ENCODE measurements around the gene GGPS1. TPM values are rescaled to one million over a fixed set of nuclear protein-coding genes. Genes with fewer than 3 reads are reported as not detected.
A peak's percentile ranks its signal among the peaks of the same experiment; 100 is the strongest.

Gene GGPS1
- total and polyA plus RNA-seq, 5 donors from 2014 or later: 30.8 to 82.0 (median 75.4) TPM

DNA sequence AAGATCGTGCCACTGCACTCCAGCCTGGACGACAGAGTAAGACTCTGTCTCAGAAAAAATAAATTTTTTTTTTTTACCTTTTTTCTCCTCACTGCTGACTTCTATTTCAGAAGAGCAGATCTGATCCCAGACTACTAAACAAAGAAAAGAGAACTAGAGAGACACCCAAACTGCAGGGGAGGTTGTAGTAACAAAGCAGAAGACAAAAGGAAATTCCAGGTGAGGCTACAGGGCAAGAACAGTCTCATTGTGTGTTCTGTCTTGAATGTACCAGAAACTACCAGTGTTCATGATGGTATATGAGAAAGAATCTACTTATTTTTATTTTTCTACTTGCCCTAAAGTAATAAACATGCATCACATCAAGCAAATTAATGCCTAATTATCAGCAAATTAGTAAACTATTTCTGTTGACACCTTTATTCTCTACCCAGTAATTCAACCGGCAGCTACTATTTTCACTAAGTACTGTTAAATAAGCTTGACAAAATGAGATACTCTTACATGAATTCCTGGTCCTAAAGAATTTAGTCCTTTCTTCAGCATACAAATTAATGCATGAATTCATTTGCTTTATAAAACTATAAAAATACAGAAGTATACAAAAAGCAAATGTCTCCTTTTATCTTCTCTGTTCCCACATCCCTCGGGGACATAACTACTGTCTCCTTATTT is 41.0 kb upstream of the GGPS1 start:
- Mint-ChIP-seq H3K36me3 (peaks cover 6% of the 10 kb centered on the region), H3K9me3 (peaks cover 0 to 2% (median 0%) of the 10 kb centered on the region in 7 donors)

DNA sequence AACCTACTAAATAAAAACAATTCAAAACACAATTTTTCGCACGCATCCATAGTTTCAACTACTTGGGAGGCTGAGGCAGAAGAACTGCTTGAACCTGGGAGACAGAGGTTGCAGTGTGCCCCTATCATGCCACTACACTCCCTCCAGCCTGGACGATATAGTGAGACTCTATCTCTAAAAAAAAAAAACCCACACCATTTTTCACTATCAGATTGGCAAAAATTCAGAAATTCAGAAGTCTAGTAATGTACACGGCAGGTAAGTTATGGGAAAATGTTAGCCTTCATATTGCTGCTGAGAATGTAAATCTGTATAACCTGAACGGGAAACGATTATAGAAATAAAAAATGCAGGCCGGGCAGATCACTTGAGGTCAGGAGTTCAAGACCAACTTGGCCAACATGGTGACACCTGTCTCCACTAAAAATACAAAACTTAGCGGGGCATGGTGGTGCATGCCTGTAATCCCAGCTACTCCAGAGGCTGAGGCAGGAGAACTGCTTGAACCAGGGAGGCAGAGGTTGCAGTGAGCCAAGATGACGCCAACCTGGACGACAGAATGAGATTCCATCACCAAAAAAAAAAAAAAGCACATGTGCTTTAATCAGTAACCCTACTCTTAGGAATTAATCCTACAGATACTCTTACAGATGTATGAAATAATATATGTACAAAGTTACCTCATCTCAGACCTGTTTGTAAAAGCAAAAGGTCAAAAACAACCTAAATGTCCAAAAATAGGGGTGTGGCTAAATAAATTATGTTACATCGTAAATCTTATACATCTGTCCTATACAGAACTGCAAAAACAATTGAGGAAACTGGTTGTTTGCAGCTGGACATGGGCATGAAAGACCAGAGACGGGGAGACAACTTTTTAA is 38.3 kb upstream of the GGPS1 start:
- H3K36me3 ChIP-seq (ENCODE audit: control insufficient read depth, insufficient read depth, low read length): peaks cover 3% of the 10 kb centered on the region
- DNase-seq (no peak), ATAC-seq (ENCODE audit: low read depth in 2 of 2) (no peak)
- H3K9me3 ChIP-seq (ENCODE audit: control insufficient read depth in 2 of 2, low read length in 2 of 2): no peaks in the 10 kb centered on the region
- Mint-ChIP-seq H3K9me3 (peaks cover 0 to 2% (median 0%) of the 10 kb centered on the region in 7 donors), H3K27me3 (no peaks in the 10 kb centered on the region), H3K27ac (peak overlapping the region in 2 of 3 donors; percentile 62 to 73), H3K4me3 (peak overlapping the region in 3 of 4 donors; percentile 39 to 63 (median 61)), H3K4me1 (peaks cover 46 to 85% (median 68%) of the 10 kb centered on the region in 4 donors), H3K36me3 (peaks cover 6% of the 10 kb centered on the region)
- H3K27ac ChIP-seq (ENCODE audit: insufficient read depth, low read length, poor library complexity, severe bottlenecking): no peak overlapping the region
- peaks cover 71% of the 10 kb centered on the region for H3K4me1 ChIP-seq (ENCODE audit: control insufficient read depth, insufficient read depth, low read length, poor library complexity, severe bottlenecking)
- H3K4me3 ChIP-seq (ENCODE audit: low read depth, low read length): peak overlapping the region; percentile 28
- no peaks in the 10 kb centered on the region for H3K27me3 ChIP-seq (ENCODE audit: control insufficient read depth, insufficient read depth, low read length)

More for the DNA sequence above, 41.0 kb upstream of the GGPS1 start:
- ATAC-seq (ENCODE audit: low read depth in 2 of 2): no peak
- no peak overlapping the region for H3K27ac ChIP-seq (ENCODE audit: insufficient read depth, low read length, poor library complexity, severe bottlenecking)
- H3K27me3 ChIP-seq (ENCODE audit: control insufficient read depth, insufficient read depth, low read length): no peaks in the 10 kb centered on the region
- Mint-ChIP-seq H3K4me1 (peaks cover 46 to 86% (median 63%) of the 10 kb centered on the region in 4 donors), H3K27ac (peak overlapping the region in 1 of 3 donors; percentile 13), H3K4me3 (peak overlapping the region in 3 of 4 donors; percentile 4 to 39 (median 12)), H3K27me3 (no peaks in the 10 kb centered on the region)
- H3K36me3 ChIP-seq (ENCODE audit: control insufficient read depth, insufficient read depth, low read length): peaks cover 3% of the 10 kb centered on the region
- H3K4me3 ChIP-seq (ENCODE audit: low read depth, low read length): peak overlapping the region; percentile 11
- no peaks in the 10 kb centered on the region for H3K9me3 ChIP-seq (ENCODE audit: control insufficient read depth in 2 of 2, low read length in 2 of 2)
- DNase-seq: no peak
- peaks cover 51% of the 10 kb centered on the region for H3K4me1 ChIP-seq (ENCODE audit: control insufficient read depth, insufficient read depth, low read length, poor library complexity, severe bottlenecking)

DNA sequence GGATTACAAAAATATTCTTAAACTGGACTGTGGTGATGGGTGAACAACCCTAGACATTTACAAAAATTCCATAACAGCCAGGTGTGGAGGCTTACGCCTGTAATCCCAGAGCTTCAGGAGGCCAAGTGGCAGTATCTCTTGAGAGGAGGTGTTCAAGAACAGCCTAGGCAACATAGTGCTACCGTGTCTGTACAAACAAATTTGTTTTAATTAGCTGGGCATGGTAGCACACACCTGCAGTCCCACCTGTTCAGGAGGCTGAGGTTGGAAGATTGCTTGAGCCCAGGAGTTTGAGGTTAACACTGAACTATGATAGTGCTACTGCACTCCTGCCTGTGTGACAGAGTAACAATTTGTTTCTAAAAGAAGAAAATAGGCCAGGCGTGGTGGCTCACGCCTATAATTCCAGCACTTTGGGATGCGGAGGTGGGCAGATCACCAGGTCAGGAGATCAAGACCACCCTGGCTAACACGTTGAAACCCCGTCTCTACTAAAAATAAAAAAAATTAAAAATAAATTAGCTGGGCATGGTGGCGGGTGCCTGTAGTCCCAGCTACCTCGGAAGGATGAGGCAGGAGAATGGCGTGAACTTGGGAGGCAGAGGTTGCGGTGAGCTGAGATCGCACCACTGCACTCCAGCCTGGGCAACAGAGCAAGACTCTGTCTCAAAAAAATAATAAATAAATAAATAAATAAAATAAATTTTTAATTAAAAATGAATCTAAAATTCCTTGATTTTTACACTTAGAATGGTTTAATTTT is 37.4 kb upstream of the GGPS1 start:
- H3K27ac ChIP-seq (ENCODE audit: insufficient read depth, low read length, poor library complexity, severe bottlenecking): no peak overlapping the region
- no peak overlapping the region for H3K27ac Mint-ChIP-seq
- no peak for ATAC-seq (ENCODE audit: low read depth in 2 of 2)
- peaks cover 3% of the 10 kb centered on the region for H3K36me3 ChIP-seq (ENCODE audit: control insufficient read depth, insufficient read depth, low read length)
- no peaks in the 10 kb centered on the region for H3K27me3 Mint-ChIP-seq
- peaks cover 38 to 85% (median 64%) of the 10 kb centered on the region in 4 donors for H3K4me1 Mint-ChIP-seq
- H3K27me3 ChIP-seq (ENCODE audit: control insufficient read depth, insufficient read depth, low read length): no peaks in the 10 kb centered on the region
- peak overlapping the region in 2 of 4 donors; percentile 24 to 73 for H3K4me3 Mint-ChIP-seq
- H3K4me3 ChIP-seq (ENCODE audit: low read depth, low read length): no peak overlapping the region
- H3K9me3 Mint-ChIP-seq: peaks cover 0 to 4% (median 0%) of the 10 kb centered on the region in 7 donors
- H3K4me1 ChIP-seq (ENCODE audit: control insufficient read depth, insufficient read depth, low read length, poor library complexity, severe bottlenecking): peaks cover 66% of the 10 kb centered on the region
- peaks cover 6% of the 10 kb centered on the region for H3K36me3 Mint-ChIP-seq
- H3K9me3 ChIP-seq (ENCODE audit: control insufficient read depth in 2 of 2, low read length in 2 of 2): no peaks in the 10 kb centered on the region
- no peak for DNase-seq

DNA sequence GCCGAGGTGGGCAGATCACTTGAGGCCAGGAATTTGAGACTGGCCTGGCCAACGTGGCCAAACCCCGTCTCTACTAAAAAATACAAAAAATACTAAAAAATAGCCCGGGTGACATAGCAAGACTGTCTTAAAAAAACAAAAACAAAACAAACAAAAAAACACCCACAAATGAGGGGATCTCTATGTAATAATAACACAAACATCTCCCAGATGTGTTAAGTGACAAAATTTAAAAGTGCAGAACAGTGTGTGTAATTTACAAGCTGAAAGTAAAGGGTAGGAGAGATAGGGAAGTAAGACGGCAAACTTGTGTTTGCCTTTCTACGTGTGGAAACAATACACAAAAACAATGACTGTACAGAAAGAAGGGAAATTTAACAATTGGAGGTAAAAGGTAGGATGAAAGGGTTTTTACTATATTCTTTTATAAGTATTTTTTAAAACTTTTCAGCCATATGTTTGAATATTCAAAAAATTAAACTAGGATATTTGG is 36.7 kb upstream of the GGPS1 start:
- peak overlapping the region in 3 of 4 donors; percentile 4 to 73 (median 6) for H3K4me3 Mint-ChIP-seq

DNA sequence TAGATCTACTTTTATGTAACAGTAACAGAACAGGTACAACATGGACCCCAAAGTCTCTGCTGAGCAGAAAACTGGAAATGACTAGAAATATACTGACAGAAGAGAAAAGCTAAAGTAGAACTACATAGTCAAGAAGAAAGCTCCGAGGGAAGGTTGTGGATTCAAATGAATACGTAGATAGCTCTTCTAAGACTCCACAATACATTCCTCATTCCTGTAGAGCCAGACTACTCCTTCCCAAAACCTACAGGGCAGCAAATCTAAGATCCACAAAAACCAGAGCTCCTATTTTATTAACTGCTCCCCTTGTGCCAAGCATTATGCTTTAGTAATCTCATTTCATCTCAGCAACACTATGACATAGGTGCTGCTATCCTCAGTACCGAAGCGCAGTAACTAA is 35.6 kb upstream of the GGPS1 start:
- Mint-ChIP-seq H3K36me3 (peaks cover 6% of the 10 kb centered on the region), H3K9me3 (peaks cover 0 to 4% (median 0%) of the 10 kb centered on the region in 7 donors), H3K4me3 (peak overlapping the region; percentile 10 to 61 (median 38)), H3K27me3 (no peaks in the 10 kb centered on the region), H3K4me1 (peaks cover 30 to 83% (median 60%) of the 10 kb centered on the region in 4 donors), H3K27ac (peak overlapping the region in 1 of 3 donors; percentile 28)
- ATAC-seq (ENCODE audit: low read depth in 2 of 2) (no peak), DNase-seq (no peak)
- H3K9me3 ChIP-seq (ENCODE audit: control insufficient read depth in 2 of 2, low read length in 2 of 2): no peaks in the 10 kb centered on the region
- H3K27ac ChIP-seq (ENCODE audit: insufficient read depth, low read length, poor library complexity, severe bottlenecking): no peak overlapping the region
- H3K4me1 ChIP-seq (ENCODE audit: control insufficient read depth, insufficient read depth, low read length, poor library complexity, severe bottlenecking): peaks cover 57% of the 10 kb centered on the region
- H3K27me3 ChIP-seq (ENCODE audit: control insufficient read depth, insufficient read depth, low read length): no peaks in the 10 kb centered on the region
- H3K4me3 ChIP-seq (ENCODE audit: low read depth, low read length): peak overlapping the region; percentile 51
- H3K36me3 ChIP-seq (ENCODE audit: control insufficient read depth, insufficient read depth, low read length): peaks cover 3% of the 10 kb centered on the region

More for the DNA sequence above, 36.7 kb upstream of the GGPS1 start:
- peaks cover 32 to 84% (median 61%) of the 10 kb centered on the region in 4 donors for H3K4me1 Mint-ChIP-seq
- DNase-seq: no peak
- peaks cover 0 to 4% (median 0%) of the 10 kb centered on the region in 7 donors for H3K9me3 Mint-ChIP-seq
- no peak overlapping the region for H3K27ac ChIP-seq (ENCODE audit: insufficient read depth, low read length, poor library complexity, severe bottlenecking)
- peaks cover 3% of the 10 kb centered on the region for H3K36me3 ChIP-seq (ENCODE audit: control insufficient read depth, insufficient read depth, low read length)
- no peaks in the 10 kb centered on the region for H3K9me3 ChIP-seq (ENCODE audit: control insufficient read depth in 2 of 2, low read length in 2 of 2)
- H3K27me3 Mint-ChIP-seq: no peaks in the 10 kb centered on the region
- H3K27me3 ChIP-seq (ENCODE audit: control insufficient read depth, insufficient read depth, low read length): no peaks in the 10 kb centered on the region
- ATAC-seq (ENCODE audit: low read depth in 2 of 2): no peak
- H3K4me1 ChIP-seq (ENCODE audit: control insufficient read depth, insufficient read depth, low read length, poor library complexity, severe bottlenecking): peaks cover 60% of the 10 kb centered on the region
- no peak overlapping the region for H3K4me3 ChIP-seq (ENCODE audit: low read depth, low read length)
- peak overlapping the region in 1 of 3 donors; percentile 29 for H3K27ac Mint-ChIP-seq
- peaks cover 6% of the 10 kb centered on the region for H3K36me3 Mint-ChIP-seq

DNA sequence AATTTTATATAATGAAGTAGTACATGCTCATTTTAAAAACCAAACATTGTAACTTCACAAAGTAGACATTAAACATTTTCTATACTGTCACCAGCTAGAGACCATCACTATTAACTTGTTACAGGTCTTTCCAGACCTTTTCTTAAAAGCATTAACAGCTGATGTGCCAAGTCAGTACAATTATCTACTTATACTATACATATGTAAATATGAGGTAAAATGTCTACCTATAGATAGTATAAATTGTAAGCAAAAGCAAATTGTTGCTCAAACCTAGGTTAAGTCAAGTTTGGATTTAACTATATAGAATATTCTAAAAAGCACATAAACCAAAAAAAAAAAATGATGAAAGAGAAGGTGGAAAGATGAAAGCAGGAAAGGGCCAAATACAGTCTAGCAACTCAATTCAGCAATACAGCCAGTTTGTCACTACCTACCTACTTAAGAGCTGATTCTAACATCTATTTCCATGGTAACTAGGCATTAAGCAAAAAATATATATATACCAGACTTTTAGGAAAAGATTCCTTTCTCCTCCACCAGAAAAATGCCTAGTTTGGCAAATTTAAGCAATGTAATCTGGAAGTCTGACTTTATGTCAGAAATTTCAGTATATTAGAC is 34.9 kb upstream of the GGPS1 start:
- Histone ChIP-seq H3K4me1 (ENCODE audit: control insufficient read depth, insufficient read depth, low read length, poor library complexity, severe bottlenecking) (peaks cover 56% of the 10 kb centered on the region), H3K27ac (ENCODE audit: insufficient read depth, low read length, poor library complexity, severe bottlenecking) (peak overlapping the region; percentile 25), H3K27me3 (ENCODE audit: control insufficient read depth, insufficient read depth, low read length) (no peaks in the 10 kb centered on the region), H3K9me3 (ENCODE audit: control insufficient read depth in 2 of 2, low read length in 2 of 2) (no peaks in the 10 kb centered on the region), H3K4me3 (ENCODE audit: low read depth, low read length) (peak overlapping the region; percentile 51), H3K36me3 (ENCODE audit: control insufficient read depth, insufficient read depth, low read length) (peaks cover 3% of the 10 kb centered on the region)
- peak overlapping the region in 1 of 3 donors; percentile 53 for H3K27ac Mint-ChIP-seq
- no peaks in the 10 kb centered on the region for H3K27me3 Mint-ChIP-seq
- peaks cover 6% of the 10 kb centered on the region for H3K36me3 Mint-ChIP-seq
- DNase-seq (no peak), ATAC-seq (ENCODE audit: low read depth in 2 of 2) (no peak)
- H3K4me1 Mint-ChIP-seq: peaks cover 29 to 80% (median 59%) of the 10 kb centered on the region in 4 donors
- peaks cover 0 to 4% (median 0%) of the 10 kb centered on the region in 7 donors for H3K9me3 Mint-ChIP-seq
- peak overlapping the region; percentile 47 to 70 (median 59) for H3K4me3 Mint-ChIP-seq
